Amniotic epithelial cell (primary cell): ENCODE measurements around the gene ATOH8.
"Not testable (repeated sequence)": the region's sequence is repeated elsewhere in the genome, so short reads cannot be mapped to it uniquely, and the experiment has no call there.

ENCODE experiments used
- DNase-seq: peaks from one replicate; pipeline ENCODE4 v3.0.0-alpha.2; 2010; ENCODE audit warnings: low read depth

ATOH8 gene

GRCh38 chr2:85828725-85829124 is 74.9 kb downstream of the ATOH8 start:
- no peak for DNase-seq

GRCh38 chr2:85829394-85829793 is 75.6 kb downstream of the ATOH8 start:
- not testable (repeated sequence) for DNase-seq

GRCh38 chr2:85830645-85831044 is 76.9 kb downstream of the ATOH8 start:
- DNase-seq: no peak

GRCh38 chr2:85831735-85832134 is 77.9 kb downstream of the ATOH8 start:
- DNase-seq: no peak

- peak; percentile 56 for DNase-seq
Measured at GRCh38 chr2:85834466-85834865, 80.7 kb downstream of the ATOH8 start.
